Retinal pigment epithelial cell (primary cell): ENCODE results near the gene PGM5.

Experiments used
- DNase-seq: peaks from one replicate; pipeline ENCODE4 v3.0.0-alpha.2; 2010; ENCODE audit warnings: low read depth
- H3K4me3 ChIP-seq: 2 replicates; pipeline ENCODE4 v1.5.1; 2011; ENCODE audit warnings: mild to moderate bottlenecking, low read length, control low read depth, moderate library complexity
- CTCF ChIP-seq: conservative IDR thresholded peaks from 2 replicates; pipeline ENCODE4 v1.5.1; 2011; ENCODE audit warnings: low read depth, low read length, control low read depth, inconsistent platforms

Gene PGM5

GRCh38 chr9:68540712-68541535 is 184.5 kb downstream of the PGM5 start, which contains the start of gene TMEM252:
TSS of gene TMEM252 (minus strand) at chr9:68540883. CDS start at chr9:68540814, 69 bp downstream.
- no peak for TF ChIP-seq CTCF
- H3K4me3 ChIP-seq = no peak within 1 kb of the TSS

GRCh38 chr9:68541568-68541967 is 185.2 kb downstream of the PGM5 start:
- TF ChIP-seq CTCF = no peak
- no peak for DNase-seq
- H3K4me3 ChIP-seq = no peak overlapping the region

More at GRCh38 chr9:68540712-68541535, 184.5 kb downstream of the PGM5 start, which contains the start of gene TMEM252:
- DNase-seq = no peak

GRCh38 chr9:68545033-68545705 is 188.8 kb downstream of the PGM5 start:
- no peak overlapping the region for H3K4me3 ChIP-seq
- no peak for DNase-seq
- no peak for TF ChIP-seq CTCF

- no peak for TF ChIP-seq CTCF
- DNase-seq = no peak
- no peak overlapping the region for H3K4me3 ChIP-seq
Observed at GRCh38 chr9:68546596-68547390, 190.4 kb downstream of the PGM5 start.

GRCh38 chr9:68547417-68547816 is 191.0 kb downstream of the PGM5 start:
- no peak overlapping the region for H3K4me3 ChIP-seq
- no peak for DNase-seq
- TF ChIP-seq CTCF = no peak

- no peak overlapping the region for H3K4me3 ChIP-seq
- no peak for DNase-seq
- no peak for TF ChIP-seq CTCF
Observed at GRCh38 chr9:68548241-68548640, 191.8 kb downstream of the PGM5 start.
